Activated B cell treated with CpG ODN at 0.5 μM for 24 hours (primary cell): ENCODE data around the gene RAB40A. TPM values are rescaled to one million over a fixed set of nuclear protein-coding genes. Genes with fewer than 3 reads are reported as not detected.
A peak's percentile ranks its signal among the peaks of the same experiment; 100 is the strongest.
"Not testable (repeated sequence)": the region's sequence is repeated elsewhere in the genome, so short reads cannot be mapped to it uniquely, and the experiment has no call there.

Experiments
- ATAC-seq: fragments of 200-7000 bp; cut with Tn5 transposase; one replicate; pipeline ENCODE4 v1.10.0; 2021; ENCODE audit warnings: low read depth, mild to moderate bottlenecking, moderate library complexity
- CTCF ChIA-PET: fragments of 350-600 bp; sonication (Branson Sonifier 250); formaldehyde crosslinking; loops from one replicate; lab custom pipeline; 2021; ENCODE audit warnings: antibody characterized with exemption; lab: Charles Lee
- POLR2A ChIA-PET: fragments of 350-600 bp; sonication (Branson Sonifier 250); formaldehyde crosslinking; loops from one replicate; lab custom pipeline; 2021; ENCODE audit warnings: antibody characterized with exemption; lab: Charles Lee
- DNase-seq: peaks from one replicate; pipeline ENCODE4 v3.0.0; 2022
- H3K27ac Mint-ChIP-seq: one replicate; pipeline ENCODE4 v1.8.0; 2020; ENCODE audit warnings: mixed read lengths
- H3K27me3 Mint-ChIP-seq: one replicate; pipeline ENCODE4 v1.8.0; 2021; ENCODE audit warnings: mixed read lengths
- H3K36me3 Mint-ChIP-seq: one replicate; pipeline ENCODE4 v1.8.0; 2021; ENCODE audit warnings: low read depth, mixed read lengths
- H3K4me1 Mint-ChIP-seq: one replicate; pipeline ENCODE4 v1.8.0; 2021; ENCODE audit warnings: mixed read lengths
- H3K4me3 Mint-ChIP-seq: one replicate; pipeline ENCODE4 v1.8.0; 2020; ENCODE audit warnings: mild to moderate bottlenecking, mixed read lengths
- H3K9me3 Mint-ChIP-seq: one replicate; pipeline ENCODE4 v1.8.0; 2020; ENCODE audit warnings: mixed read lengths
- intact Hi-C: fragments of 100-400 bp; cut with micrococcal nuclease; formaldehyde crosslinking; loops from one replicate; pipeline ENCODE4 v1.15.1; 2024
- total RNA-seq: library from RNA; stranded (reverse); gene quantifications from 2 replicates; pipeline ENCODE4 v1.2.3, GENCODE V29; 2022
- TF ChIP-seq, protein P1 (sequence below): fragments of 200-600 bp; IDR thresholded peaks from one replicate; pipeline ENCODE4 v1.8.0; 2022; ENCODE audit warnings: antibody characterized with exemption, mild to moderate bottlenecking

Gene RAB40A
- total RNA-seq, 1 donor from 2014 or later = 0.11 TPM

GRCh38 chrX:103467887-103468286 is 51.4 kb downstream of the RAB40A start:
- Mint-ChIP-seq H3K4me3 (no peak overlapping the region), H3K4me1 (peaks cover 6% of the 10 kb centered on the region), H3K27ac (no peak overlapping the region), H3K36me3 (no peaks in the 10 kb centered on the region), H3K27me3 (no peaks in the 10 kb centered on the region), H3K9me3 (no peaks in the 10 kb centered on the region)
- ATAC-seq (no peak), DNase-seq (no peak)
- ChIA-PET CTCF (no interaction called here), POLR2A (no interaction called here)
- TF ChIP-seq, protein P1, sequence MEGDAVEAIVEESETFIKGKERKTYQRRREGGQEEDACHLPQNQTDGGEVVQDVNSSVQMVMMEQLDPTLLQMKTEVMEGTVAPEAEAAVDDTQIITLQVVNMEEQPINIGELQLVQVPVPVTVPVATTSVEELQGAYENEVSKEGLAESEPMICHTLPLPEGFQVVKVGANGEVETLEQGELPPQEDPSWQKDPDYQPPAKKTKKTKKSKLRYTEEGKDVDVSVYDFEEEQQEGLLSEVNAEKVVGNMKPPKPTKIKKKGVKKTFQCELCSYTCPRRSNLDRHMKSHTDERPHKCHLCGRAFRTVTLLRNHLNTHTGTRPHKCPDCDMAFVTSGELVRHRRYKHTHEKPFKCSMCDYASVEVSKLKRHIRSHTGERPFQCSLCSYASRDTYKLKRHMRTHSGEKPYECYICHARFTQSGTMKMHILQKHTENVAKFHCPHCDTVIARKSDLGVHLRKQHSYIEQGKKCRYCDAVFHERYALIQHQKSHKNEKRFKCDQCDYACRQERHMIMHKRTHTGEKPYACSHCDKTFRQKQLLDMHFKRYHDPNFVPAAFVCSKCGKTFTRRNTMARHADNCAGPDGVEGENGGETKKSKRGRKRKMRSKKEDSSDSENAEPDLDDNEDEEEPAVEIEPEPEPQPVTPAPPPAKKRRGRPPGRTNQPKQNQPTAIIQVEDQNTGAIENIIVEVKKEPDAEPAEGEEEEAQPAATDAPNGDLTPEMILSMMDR = no peak
- intact Hi-C loops = no loop called here

GRCh38 chrX:103467156-103467555 is 52.1 kb downstream of the RAB40A start:
- POLR2A ChIA-PET = no interaction called here
- H3K4me1 Mint-ChIP-seq = peaks cover 6% of the 10 kb centered on the region
- no peaks in the 10 kb centered on the region for H3K36me3 Mint-ChIP-seq
- no peak overlapping the region for H3K27ac Mint-ChIP-seq
- intact Hi-C loops = no loop called here
- no peak for ATAC-seq
- TF ChIP-seq, protein P1 = no peak
- no peaks in the 10 kb centered on the region for H3K9me3 Mint-ChIP-seq
- H3K27me3 Mint-ChIP-seq = no peaks in the 10 kb centered on the region
- CTCF ChIA-PET = no interaction called here
- DNase-seq = no peak
- H3K4me3 Mint-ChIP-seq = no peak overlapping the region

DNA sequence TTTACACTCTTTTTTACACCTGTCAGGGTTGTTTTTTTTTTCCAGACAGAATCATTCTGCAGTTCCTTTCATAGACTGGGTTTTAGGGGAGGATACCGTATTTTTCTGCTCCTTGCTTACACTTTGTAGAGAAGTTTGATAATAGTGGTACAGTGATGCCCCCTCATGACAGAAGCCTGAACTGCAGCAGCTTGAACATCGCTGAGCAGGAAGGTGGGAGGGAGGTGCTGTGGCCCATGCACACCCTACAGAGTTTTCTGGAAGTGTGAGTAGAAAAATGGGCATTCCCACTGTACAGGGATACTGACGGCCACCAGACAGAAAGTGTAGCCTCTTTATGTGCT is 54.5 kb downstream of the RAB40A start:
- no peaks in the 10 kb centered on the region for H3K36me3 Mint-ChIP-seq
- H3K27me3 Mint-ChIP-seq = no peaks in the 10 kb centered on the region
- POLR2A ChIA-PET = no interaction called here
- H3K9me3 Mint-ChIP-seq = no peaks in the 10 kb centered on the region
- peaks cover 10% of the 10 kb centered on the region for H3K4me1 Mint-ChIP-seq
- peak overlapping the region; percentile 79 for H3K4me3 Mint-ChIP-seq
- no peak overlapping the region for H3K27ac Mint-ChIP-seq
- TF ChIP-seq, protein P1 = no peak
- ATAC-seq = peak; percentile 87
- CTCF ChIA-PET = interaction anchor here (3.0 kb wide), 1 partner anchor 253 kb away, joined by 19 read pairs; no protein-coding TSS in a partner anchor
- intact Hi-C loops = loop anchor here (1.0 to 2.0 kb wide), 4 partner anchors 60 to 514 kb away; no protein-coding TSS in a partner anchor
- DNase-seq = peak; percentile 26

DNA sequence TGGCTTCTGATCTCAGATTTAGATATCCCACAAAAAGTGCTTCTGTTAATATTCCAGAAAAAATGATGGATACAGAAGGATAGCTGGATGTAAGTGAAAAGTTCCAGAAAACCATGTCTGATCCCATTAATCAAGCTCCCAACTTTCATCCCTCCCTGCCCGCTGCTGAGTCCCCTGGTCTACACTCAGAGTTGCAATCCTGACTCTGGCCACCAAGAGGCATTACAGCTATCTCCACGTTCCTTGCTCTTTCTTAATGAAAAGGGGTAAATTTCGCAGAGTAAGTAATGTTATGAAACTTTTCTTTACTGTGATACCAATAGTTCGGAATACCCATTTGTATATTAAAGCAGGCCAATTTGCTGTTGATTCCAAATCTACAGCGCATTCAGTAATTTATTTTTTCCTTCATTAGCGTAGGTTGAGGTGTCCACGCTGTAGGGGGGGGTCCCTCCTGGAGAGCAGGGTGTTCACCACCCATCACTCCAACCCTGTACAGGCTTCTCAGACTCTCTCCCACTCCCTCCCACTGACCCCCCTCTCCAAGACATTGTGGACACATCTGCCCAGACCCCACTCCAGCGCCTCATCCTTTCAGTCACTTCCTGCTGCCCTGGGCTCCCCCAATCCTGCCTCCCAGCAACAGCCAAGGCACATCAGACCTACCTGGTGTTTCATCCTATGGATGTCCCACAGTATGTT is 55.1 kb downstream of the RAB40A start:
- ATAC-seq (peak; percentile 74), DNase-seq (peak; percentile 14)
- H3K27ac Mint-ChIP-seq = no peak overlapping the region
- intact Hi-C loops = loop anchor here (1.0 to 2.0 kb wide), 4 partner anchors 59 to 513 kb away; no protein-coding TSS in a partner anchor
- TF ChIP-seq, protein P1 = no peak
- peaks cover 10% of the 10 kb centered on the region for H3K4me1 Mint-ChIP-seq
- H3K36me3 Mint-ChIP-seq = no peaks in the 10 kb centered on the region
- CTCF ChIA-PET = interaction anchor here (0.8 to 3.0 kb wide), 2 partner anchors 253 to 513 kb away, joined by 4 to 19 read pairs; no protein-coding TSS in a partner anchor
- H3K9me3 Mint-ChIP-seq = no peaks in the 10 kb centered on the region
- POLR2A ChIA-PET = interaction anchor here (0.9 kb wide), 1 partner anchor 692 kb away, joined by 3 read pairs; the partner anchor contains the start of gene SLC25A53
- peak overlapping the region; percentile 79 for H3K4me3 Mint-ChIP-seq
- no peaks in the 10 kb centered on the region for H3K27me3 Mint-ChIP-seq

DNA sequence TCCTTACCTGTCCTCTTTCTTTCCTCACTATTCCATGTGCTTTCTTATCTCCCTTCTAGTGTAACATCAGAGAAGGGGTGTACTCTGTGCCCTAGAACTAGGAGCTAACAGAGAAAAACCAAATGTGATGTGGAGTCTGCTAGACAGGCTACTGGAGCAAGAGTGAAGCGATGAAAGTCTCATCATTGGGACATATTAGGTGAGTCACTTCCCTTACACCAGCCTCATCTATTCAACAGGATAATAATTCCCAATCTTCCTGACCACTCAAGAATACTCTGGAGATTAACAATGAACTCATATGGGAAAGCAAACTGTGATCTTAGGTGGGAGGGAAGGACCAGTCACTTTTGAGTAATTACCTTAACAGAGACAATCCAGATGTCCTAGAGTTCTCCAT is 58.1 kb downstream of the RAB40A start:
- ChIA-PET CTCF (no interaction called here), POLR2A (no interaction called here)
- DNase-seq (no peak), ATAC-seq (no peak)
- intact Hi-C loops = no loop called here
- Mint-ChIP-seq H3K27me3 (no peaks in the 10 kb centered on the region), H3K4me3 (no peak overlapping the region), H3K4me1 (peaks cover 10% of the 10 kb centered on the region), H3K9me3 (no peaks in the 10 kb centered on the region), H3K36me3 (no peaks in the 10 kb centered on the region), H3K27ac (no peak overlapping the region)
- TF ChIP-seq, protein P1 = no peak

DNA sequence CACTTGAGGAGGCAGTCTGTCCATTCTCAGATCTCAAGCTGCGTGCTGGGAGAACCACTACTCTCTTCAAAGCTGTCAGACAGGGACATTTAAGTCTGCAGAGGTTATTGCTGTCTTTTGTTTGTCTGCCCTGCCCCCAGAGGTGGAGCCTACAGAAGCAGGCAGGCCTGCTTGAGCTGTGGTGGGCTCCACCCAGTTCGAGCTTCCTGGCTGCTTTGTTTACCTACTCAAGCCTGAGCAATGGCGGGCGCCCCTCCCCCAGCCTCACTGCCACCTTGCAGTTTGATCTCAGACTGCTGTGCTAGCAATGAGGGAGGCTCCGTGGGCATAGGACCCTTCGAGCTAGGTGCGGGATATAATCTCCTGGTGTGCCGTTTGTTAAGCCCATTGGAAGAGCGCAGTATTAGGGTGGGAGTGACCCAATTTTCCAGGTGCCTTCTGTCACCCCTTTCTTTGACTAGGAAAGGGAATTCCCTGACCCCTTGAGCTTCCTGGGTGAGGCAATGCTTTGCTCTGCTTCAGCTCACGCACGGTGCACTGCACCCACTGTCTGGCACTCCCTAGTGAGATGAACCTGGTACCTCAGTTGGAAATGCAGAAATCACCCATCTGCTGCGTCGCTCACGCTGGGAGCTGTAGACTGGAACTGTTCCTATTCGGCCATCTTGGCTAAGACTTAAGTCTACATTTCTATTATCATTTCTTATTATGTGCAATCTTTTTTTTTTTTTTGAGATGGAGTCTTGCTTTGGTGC is 59.1 kb downstream of the RAB40A start:
- H3K27me3 Mint-ChIP-seq, intact Hi-C loops, POLR2A ChIA-PET, CTCF ChIA-PET, H3K36me3 Mint-ChIP-seq, ATAC-seq, H3K4me1 Mint-ChIP-seq, H3K9me3 Mint-ChIP-seq, DNase-seq, H3K4me3 Mint-ChIP-seq, H3K27ac Mint-ChIP-seq: not testable (repeated sequence)
